HG03159 (cell line): ENCODE measurements around the gene IMPDH1.

Experiments
- ATAC-seq: cut with Tn5 transposase; IDR thresholded peaks from one replicate; pipeline ENCODE4 v1.9.1; 2021; ENCODE audit warnings: mild to moderate bottlenecking, moderate library complexity; ENCODE audit not compliant: unreplicated experiment

Gene IMPDH1

DNA sequence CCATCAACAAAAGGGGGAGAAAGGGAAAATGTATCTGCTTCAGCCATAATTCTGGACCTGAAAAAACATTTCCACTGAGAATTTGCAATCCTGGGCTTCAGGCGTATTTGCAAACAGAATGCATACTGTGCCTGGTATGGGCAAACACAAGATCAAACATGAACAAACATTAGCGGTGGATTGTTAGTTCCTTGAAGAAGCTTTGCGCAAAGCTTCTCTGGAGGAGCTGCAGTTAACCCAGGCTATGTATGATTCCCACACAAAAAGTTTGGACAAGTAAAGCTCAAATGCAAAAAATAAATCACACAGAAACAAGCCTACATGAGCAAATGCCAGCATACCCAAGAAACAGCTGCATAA lies 25.5 kb upstream of the IMPDH1 start:
- no peak for ATAC-seq

DNA sequence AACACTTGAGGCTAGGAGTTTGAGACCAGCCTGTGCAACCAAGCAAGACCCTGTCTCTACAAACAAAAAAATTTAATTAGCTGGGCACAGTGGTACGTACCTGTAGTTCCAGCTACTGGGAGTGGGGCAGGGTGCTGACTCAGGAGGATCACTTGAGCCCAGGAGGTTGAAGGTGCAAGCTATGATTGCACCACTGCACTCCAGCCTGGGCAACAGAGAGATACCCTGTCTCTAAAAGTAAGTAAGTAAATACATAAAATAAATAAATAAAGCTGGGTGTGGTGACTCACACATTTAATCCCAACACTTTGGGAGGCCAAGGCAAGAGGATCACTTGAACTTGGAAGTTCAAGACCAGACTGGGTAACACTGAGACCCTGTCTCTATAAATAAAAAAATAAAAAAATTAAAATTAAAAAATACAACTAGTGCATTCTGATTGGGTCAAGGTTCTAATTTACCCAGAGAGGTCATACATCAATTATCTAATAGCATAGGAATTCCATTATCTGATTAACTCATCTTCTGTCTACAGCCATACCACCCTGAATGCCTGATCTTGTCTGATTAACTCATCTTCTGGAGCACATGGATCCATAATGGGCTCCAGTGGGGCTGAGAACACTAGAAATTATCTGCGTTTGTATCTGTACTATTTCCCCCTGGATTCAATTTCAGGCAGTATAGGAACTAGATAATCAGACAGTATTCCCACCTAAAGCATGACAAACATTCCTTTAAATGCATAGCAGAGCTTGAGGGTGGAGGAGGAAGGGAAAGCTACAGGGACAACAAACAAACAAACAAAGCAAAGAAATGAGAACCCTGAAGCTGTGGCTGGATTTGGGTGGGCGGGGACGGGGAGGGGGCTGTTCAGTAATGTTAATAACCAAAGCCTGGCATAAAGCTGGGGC lies 24.9 kb upstream of the IMPDH1 start:
- ATAC-seq: no peak

DNA sequence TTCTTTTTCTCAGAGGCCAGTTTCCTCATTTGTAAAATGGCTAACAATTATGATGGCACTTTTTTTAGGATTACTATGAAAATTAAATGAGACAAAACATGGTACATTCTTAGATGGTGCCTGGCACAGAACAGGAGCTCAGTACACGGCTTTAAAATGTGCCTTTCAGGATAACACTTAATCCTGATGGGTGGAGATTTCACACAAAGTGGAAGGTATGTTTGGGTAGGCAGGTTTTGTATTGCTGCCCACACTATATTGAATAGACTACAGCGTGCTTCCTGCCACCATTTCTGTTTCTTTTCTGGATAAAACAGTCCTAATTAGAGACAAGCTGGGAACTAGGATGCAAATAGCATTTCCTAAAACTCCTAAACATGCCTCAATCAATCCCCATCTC lies 22.0 kb upstream of the IMPDH1 start:
- ATAC-seq: no peak

DNA sequence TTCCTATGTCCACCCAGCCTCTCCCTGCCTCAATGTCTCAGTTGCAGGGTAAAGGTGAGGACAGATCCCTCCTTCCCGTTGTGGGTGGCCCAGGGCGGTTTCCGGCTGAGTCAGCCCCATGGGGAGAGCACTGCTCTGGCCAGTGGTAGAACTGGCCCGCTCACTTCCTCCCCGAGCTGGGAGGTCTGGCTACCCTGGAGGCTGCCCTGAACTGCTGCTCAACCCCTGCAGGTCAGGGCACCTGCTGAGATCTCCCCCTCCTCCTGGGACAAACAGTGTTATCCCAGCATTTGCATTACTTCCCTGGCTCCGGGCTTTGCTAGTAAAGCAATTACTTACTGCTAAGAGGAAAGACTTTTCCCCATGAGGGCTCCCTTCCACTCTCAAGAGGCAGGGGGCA lies 21.4 kb upstream of the IMPDH1 start:
- no peak for ATAC-seq

DNA sequence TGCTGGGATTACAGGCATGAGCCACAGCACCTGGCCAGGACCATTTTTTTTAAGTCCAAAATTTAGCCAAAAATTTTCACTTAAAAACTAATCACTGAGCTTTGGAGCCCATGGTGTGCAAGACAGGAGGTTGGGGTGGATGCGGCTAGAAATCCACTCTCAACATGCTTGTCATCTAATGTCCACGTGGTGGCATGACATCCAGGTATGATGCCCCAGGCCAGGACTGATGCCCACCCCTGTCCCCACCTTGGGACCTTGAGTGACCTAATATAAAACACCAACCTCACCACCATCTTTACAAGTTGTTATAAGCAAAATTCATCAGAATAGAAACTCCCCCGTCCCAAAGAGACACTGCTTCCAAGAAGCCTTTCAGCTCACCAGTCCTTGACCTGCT lies 20.4 kb upstream of the IMPDH1 start:
- no peak for ATAC-seq

DNA sequence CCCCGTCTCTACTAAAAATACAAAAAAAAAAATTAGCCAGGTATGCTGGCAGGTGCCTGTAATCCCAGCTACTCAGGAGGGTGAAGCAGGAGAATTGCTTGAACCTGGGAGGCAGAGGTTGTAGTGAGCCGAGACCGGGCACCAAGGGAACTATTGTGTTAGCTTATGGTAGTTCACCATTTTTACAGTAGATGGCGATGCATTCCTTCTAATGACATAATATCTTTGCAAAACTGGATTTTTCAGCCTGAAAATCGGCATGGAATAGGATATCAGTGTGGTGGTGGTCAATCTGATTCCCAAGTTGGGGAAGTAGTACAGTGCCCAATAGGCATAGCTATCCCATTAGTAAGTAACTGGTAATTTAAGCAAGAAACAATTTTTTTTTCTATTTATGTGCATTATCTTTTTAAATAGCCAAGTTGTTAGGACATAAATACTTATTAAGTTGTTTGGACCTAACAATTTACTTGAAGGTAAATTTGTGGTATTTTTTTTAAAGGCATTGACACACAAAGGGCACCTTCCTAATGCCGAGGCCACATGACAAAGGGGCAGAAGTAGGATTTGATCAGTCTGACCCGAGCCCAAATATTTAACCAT lies 17.6 kb upstream of the IMPDH1 start:
- ATAC-seq: no peak

DNA sequence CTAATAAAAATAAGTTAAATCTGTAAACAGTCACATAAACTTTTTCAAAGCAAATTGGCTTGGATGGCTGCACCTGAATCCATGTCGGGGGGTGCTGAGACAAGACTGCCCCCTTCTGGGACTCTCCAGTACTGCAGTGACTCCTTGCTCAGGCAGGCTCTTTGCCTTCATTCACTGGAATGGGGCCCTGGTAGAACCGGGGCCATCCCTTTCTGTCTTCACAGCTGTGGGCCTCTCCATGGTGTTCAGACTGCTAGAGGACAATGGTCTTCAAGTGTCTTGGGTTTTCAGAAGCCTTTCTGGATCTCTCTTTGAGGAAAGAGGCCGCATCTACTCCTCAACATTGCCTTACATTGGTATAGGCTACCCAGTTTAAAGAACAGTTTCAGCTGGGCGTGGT lies 16.1 kb upstream of the IMPDH1 start:
- ATAC-seq: no peak

DNA sequence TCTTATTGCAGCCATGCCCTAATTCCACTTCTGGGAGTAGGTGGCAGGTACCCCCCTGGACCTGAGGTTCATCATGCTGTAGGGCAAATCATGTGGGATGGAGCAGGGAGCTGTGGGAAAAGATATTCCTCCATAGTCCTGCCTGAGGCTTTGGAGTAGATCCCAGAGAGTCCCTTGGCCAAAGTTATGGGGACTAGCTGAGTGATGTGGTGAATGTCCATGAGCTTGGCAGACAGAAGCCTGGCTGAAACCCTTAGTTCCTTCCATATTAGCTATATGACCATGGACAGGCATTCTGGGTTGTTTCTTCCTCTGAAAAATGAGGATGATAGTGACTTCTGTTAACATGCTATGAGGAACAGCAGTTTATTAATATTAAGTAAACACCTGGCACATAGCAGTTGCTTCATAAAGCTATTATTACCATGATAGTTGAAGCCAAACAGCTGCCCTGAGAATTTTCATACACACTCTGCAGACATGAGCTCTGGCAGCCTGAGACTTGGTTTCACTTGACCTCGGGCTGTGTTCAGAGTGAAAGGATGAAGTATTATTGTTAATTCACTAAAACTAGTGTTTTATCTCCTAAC lies 15.0 kb upstream of the IMPDH1 start:
- no peak for ATAC-seq

DNA sequence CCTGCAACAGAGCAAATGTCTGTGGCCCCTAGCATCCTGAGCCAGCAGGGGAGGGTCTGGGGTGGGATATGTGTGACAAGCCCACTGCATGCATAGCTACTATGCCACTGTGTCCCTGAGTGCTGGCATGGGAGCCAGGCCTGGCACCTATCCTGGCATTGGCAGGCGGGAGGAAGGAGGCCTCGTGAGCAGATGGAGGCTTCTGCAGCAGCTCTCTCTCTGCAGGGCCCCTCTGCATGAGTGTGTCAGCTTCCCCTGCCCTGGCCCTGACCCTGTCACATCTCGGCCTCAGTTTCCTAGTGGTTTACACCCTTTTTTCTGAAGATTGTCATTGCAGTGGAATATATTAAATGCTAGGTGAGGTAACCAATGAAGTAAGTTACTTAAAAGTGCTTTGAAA lies 13.1 kb upstream of the IMPDH1 start:
- ATAC-seq: no peak

DNA sequence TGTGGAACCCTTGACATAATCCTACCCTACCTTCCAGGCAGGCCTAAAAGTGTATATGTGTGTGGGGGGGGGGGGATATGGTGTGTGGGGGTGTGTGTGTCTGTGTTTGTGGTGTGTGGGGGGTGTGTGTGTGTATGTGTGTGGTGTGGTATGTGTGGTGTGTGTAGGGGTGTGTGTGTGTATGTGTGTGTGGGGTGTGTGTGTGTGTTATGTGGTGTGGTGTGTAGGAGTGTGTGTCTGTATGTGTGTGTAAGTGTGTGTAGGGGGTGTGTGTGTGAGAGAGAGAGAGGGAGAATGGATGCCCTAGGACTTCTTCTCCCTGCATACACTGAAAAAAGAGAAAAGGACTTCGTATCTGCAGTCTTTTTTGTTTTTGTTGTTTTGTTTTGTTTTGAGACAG lies 12.3 kb upstream of the IMPDH1 start:
- ATAC-seq: no peak

DNA sequence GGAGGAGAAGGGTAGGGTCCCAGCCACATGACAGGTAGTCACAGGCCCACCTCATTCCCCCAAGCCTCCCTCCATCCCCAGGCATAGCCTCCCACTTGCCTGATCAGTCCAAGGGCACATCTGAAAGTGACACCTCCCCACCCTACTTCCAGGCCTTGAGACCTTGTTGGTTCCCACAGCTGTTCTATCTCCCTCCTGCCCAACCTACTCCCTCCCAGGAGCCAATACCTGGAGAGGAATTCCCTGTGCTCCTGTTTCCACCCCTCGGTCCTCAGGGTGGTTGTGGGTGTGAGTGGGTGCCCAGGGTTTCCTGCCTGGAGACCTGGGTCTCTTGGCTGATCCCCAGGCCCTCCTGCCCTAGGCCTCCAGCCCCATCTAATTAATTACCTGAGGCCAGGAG lies 11.6 kb upstream of the IMPDH1 start:
- no peak for ATAC-seq

DNA sequence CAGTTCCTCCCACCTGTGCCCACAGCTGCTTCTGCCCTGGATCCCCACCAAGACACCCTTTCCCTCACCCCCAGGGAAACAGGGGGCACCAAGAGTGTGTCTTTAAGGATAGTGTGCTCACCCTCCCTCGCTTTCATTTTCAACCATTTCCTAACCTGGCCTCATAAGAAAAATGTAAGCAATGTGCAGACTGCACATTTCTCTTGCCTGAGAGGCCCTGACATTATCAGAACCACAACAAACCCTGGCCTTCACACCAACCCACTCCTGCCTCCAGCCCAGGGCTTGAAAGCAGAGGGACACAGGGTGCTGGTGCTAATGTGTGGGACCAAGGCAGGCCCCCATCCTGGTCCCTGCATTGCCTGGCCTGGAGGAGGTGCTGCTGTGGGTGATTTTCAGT lies 11.0 kb upstream of the IMPDH1 start:
- no peak for ATAC-seq

DNA sequence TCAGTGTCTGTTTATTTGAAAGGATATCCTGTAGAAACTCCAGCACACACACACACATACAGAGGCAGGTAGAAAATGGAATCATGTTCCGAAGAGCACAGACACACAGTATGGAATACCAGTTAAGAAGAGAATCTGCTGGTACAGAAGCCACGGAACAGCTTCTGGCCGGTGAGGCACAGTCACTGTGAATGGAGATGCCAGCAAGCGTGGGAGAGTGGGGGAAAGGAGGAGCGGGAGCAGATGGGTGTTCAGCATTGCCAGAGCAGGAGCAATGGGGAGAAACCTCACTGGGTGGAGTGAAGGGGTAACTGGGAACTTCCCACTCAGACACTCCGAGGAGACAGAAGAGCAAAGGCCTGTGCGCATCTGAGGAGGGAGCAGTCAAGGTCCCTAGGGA lies 9.5 kb upstream of the IMPDH1 start:
- ATAC-seq: no peak

DNA sequence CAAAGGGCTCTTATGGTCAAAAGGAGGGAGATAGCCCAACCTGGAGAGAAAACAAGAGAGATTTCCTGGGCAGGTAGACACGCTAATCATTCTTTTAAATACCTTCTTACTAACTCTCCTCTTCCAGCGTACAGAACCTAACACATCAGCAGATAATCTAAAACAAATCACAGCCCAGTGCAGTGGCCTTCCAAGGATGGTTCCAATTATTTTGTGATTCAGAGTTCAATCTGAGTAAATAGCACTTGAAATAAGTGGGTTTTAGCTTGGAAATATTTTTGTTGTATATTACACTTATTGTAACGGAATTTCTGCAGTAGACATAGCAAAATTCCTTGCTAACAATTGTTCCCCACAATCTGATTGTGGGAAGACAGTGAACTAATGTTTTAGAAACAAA lies 7.3 kb upstream of the IMPDH1 start:
- no peak for ATAC-seq

DNA sequence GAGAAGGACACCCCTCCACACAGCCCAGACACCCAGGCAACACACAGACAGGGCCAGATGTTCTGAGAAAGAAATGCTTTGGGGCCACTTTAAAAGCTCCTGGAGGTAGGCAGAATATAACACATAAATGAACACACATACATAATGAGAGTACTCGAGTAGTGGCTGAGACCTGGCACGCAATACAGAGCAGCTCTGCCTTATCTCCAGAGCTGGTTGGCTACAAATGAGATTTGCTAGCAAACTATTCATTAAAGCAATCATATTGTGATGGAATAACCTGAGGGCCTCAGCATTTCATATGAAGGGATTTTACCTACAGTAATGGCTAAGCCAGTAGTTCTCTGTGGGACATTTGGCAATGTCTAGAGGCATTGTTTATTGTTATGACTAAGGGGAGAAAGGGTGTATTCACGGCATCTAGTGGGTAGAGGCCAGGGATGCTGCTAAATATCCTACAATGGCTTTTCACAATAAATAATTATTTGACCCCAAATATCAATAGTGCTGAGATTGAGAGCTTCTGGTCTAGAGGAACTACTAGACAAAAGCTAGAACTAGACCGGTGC lies 5.5 kb upstream of the IMPDH1 start:
- no peak for ATAC-seq

DNA sequence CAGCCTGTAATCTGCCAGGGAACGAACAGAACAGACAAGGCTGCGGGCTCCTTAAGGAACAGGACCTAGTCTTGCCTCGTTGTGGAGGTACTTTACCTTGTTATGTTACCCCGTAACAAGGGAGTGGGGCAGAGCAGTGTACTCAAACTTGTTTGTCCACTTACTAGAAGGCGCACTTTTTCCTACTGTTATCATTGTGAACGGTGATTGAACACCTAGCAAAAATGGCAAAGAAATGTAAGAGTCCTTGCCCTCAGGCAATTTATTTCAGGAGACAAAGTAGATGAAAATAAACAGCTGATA lies 620 bp upstream of the IMPDH1 start:
- ATAC-seq: no peak

DNA sequence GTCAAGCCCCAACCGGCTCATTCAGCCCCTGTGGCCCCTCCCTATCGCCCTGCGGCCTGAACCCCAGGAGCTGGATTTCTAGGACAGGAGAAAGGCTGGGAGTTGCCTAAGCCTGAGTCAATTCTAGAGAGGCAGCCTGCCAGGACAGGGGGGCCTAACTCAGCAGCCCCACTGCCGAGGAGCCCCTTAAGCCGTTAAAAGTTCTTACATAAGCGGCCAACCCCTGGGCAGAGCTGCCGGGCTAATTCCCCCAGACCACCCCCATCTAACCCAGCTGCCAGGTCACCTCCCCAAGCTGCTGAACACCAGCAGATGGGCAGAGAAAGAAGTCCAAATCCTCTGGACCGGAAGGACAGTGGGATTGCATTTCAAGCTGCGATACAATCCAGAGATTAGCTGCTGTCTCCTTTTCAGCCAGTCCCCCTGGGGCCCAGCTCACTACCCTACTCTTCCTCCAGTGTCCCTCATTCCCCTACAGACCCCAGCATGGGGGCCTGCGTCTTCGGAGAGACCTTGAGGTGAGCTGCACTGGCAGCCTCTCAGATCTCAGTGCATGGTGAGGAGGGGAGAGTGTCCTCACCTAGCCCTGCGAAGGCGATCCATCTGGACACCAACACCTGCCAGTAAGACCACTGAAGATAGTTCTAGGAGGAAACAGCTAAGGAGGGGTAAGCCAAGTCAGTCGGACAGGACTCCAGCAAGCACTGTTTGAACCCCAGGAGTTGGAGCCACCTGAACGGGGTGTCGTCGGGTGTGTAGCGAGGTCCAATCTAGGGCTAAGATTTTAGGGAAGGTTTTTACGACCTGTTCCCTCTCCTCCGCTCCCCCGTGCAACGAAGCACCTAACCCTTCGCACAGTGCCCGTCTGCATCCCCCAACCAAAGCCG lies 830 bp downstream of the IMPDH1 start:
- ATAC-seq: no peak

DNA sequence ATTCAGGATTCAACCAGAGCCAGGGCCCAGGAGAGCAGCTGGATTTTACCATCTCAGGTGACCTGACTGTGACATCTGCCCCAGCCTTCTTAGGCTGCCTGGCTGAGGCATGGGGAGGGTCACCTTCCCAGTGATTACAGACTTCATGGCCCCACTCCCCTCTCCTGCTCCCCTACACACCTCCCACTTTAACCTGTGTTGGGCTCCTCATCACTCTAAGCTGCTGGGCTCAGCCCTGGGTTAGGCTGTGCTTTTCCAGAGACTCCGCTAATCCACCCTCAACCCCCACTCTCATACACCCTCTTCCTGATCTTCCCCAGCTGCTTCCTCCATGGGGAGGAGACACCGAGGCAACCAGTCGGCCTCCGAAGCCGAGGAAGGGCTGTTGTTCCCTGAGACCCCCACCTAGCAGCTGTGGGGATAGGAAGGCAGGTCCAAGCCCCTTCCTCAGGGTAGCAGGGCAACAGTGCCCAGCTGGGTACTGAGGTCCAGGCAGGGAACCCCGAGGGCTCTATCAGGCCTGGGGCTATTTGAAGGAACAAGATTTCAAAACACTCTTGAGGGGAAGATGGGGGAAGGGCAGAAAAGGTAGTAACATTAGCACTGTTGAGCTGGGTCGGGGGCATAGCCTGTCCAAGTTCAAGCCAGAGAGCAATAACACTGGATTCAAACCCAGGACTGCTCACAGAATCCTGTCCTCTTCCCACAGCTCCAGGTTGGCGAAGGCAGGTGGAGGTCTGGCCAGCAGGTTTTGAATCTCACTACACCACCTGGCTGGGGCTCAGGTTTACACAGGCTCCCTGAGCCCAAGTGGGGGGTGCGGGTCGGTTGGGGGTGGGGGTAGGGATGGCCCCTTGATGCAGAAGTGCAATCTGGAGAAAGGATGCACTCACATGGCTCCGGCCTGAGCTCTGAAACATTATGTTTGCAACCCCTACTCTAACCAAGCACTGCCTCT lies 1.8 kb downstream of the IMPDH1 start:
- no peak for ATAC-seq

DNA sequence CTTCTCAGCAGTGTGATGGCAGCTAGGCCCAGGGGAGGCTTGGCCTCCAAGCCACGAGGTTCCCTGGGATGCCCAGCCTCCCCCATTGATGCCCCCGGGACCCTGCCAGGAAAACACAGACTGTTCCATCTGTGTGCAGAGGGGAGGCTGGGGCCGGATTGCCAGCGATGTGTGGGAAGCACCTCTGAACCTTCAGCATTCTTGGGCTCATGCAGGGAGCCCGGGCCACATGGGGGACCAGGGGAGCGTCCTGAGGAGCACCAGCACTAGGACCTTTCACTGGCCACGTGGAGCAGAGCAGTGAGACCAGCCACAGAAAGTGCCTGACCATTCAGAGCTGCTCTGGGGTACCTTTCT lies 2.6 kb downstream of the IMPDH1 start:
- no peak for ATAC-seq
